Measurements from ENCODE around the gene NEK4.
A peak's percentile ranks its signal among the peaks of the same experiment; 100 is the strongest.
"Not testable (repeated sequence)": the region's sequence is repeated elsewhere in the genome, so short reads cannot be mapped to it uniquely, and the experiment has no call there.

Gene NEK4

GRCh38 chr3:52742418-52743041 is 28.2 kb downstream of the NEK4 start:
- Mint-ChIP-seq H3K27ac (no peak overlapping the region), H3K27me3 (no peaks in the 10 kb centered on the region), H3K4me3 (no peak overlapping the region), H3K9me3 (no peaks in the 10 kb centered on the region), H3K36me3 (peaks cover 50% of the 10 kb centered on the region), H3K4me1 (no peaks in the 10 kb centered on the region)
- no peak for ATAC-seq

- Mint-ChIP-seq H3K4me1 (no peaks in the 10 kb centered on the region), H3K27me3 (no peaks in the 10 kb centered on the region), H3K9me3 (no peaks in the 10 kb centered on the region), H3K36me3 (peaks cover 53% of the 10 kb centered on the region), H3K4me3 (no peak overlapping the region), H3K27ac (no peak overlapping the region)
- no peak for ATAC-seq
Observed at GRCh38 chr3:52739730-52740129, 31.0 kb downstream of the NEK4 start.

- no peak overlapping the region for H3K4me3 Mint-ChIP-seq
- H3K27me3 Mint-ChIP-seq, result no peaks in the 10 kb centered on the region
- H3K36me3 Mint-ChIP-seq, result peaks cover 88% of the 10 kb centered on the region
- H3K27ac Mint-ChIP-seq, result no peak overlapping the region
- H3K9me3 Mint-ChIP-seq, result peaks cover 12% of the 10 kb centered on the region
- no peaks in the 10 kb centered on the region for H3K4me1 Mint-ChIP-seq
- no peak for ATAC-seq
Observed at GRCh38 chr3:52733256-52733891, 37.4 kb downstream of the NEK4 start.

- Mint-ChIP-seq H3K27me3 (no peaks in the 10 kb centered on the region), H3K36me3 (peaks cover 80% of the 10 kb centered on the region), H3K4me1 (no peaks in the 10 kb centered on the region), H3K4me3 (no peak overlapping the region), H3K9me3 (peaks cover 12% of the 10 kb centered on the region), H3K27ac (no peak overlapping the region)
- ATAC-seq, result no peak
Observed at GRCh38 chr3:52731590-52731989, 39.1 kb downstream of the NEK4 start.

GRCh38 chr3:52730681-52731080 is 40.1 kb downstream of the NEK4 start:
- H3K9me3 Mint-ChIP-seq, result peaks cover 12% of the 10 kb centered on the region
- H3K4me3 Mint-ChIP-seq, result no peak overlapping the region
- no peaks in the 10 kb centered on the region for H3K4me1 Mint-ChIP-seq
- peaks cover 74% of the 10 kb centered on the region for H3K36me3 Mint-ChIP-seq
- H3K27me3 Mint-ChIP-seq, result no peaks in the 10 kb centered on the region
- no peak for ATAC-seq
- no peak overlapping the region for H3K27ac Mint-ChIP-seq

GRCh38 chr3:52728753-52729152 is 42.0 kb downstream of the NEK4 start:
- H3K27ac Mint-ChIP-seq, ATAC-seq, H3K4me3 Mint-ChIP-seq, H3K4me1 Mint-ChIP-seq, H3K27me3 Mint-ChIP-seq: not testable (repeated sequence)
- peaks cover 61% of the 10 kb centered on the region for H3K36me3 Mint-ChIP-seq
- H3K9me3 Mint-ChIP-seq, result peaks cover 12% of the 10 kb centered on the region

- Mint-ChIP-seq H3K9me3 (peaks cover 5% of the 10 kb centered on the region), H3K4me1 (peaks cover 9% of the 10 kb centered on the region), H3K27me3 (no peaks in the 10 kb centered on the region), H3K4me3 (no peak overlapping the region), H3K36me3 (peaks cover 49% of the 10 kb centered on the region), H3K27ac (no peak overlapping the region)
- ATAC-seq, result no peak
Observed at GRCh38 chr3:52724511-52724910, 46.2 kb downstream of the NEK4 start.

- H3K4me3 Mint-ChIP-seq, result no peak overlapping the region
- H3K27me3 Mint-ChIP-seq, result no peaks in the 10 kb centered on the region
- H3K36me3 Mint-ChIP-seq, result peaks cover 49% of the 10 kb centered on the region
- no peak for ATAC-seq
- peaks cover 9% of the 10 kb centered on the region for H3K4me1 Mint-ChIP-seq
- H3K27ac Mint-ChIP-seq, result no peak overlapping the region
- H3K9me3 Mint-ChIP-seq, result peaks cover 4% of the 10 kb centered on the region
Observed at GRCh38 chr3:52723935-52724334, 46.8 kb downstream of the NEK4 start.

GRCh38 chr3:52722491-52722890 is 48.2 kb downstream of the NEK4 start:
- Mint-ChIP-seq H3K4me1 (peaks cover 9% of the 10 kb centered on the region), H3K27ac (no peak overlapping the region), H3K36me3 (peaks cover 48% of the 10 kb centered on the region), H3K4me3 (no peak overlapping the region), H3K9me3 (peaks cover 3% of the 10 kb centered on the region), H3K27me3 (no peaks in the 10 kb centered on the region)
- no peak for ATAC-seq

GRCh38 chr3:52721730-52722008 is 49.1 kb downstream of the NEK4 start:
- ATAC-seq, result no peak
- Mint-ChIP-seq H3K9me3 (peaks cover 3% of the 10 kb centered on the region), H3K4me1 (peaks cover 9% of the 10 kb centered on the region), H3K36me3 (peaks cover 48% of the 10 kb centered on the region), H3K27ac (no peak overlapping the region), H3K4me3 (no peak overlapping the region), H3K27me3 (no peaks in the 10 kb centered on the region)

GRCh38 chr3:52721002-52721729 is 49.6 kb downstream of the NEK4 start:
- Mint-ChIP-seq H3K9me3 (peaks cover 3% of the 10 kb centered on the region), H3K4me3 (no peak overlapping the region), H3K27me3 (no peaks in the 10 kb centered on the region), H3K36me3 (peaks cover 48% of the 10 kb centered on the region), H3K27ac (no peak overlapping the region), H3K4me1 (peaks cover 9% of the 10 kb centered on the region)
- no peak for ATAC-seq

- H3K9me3 Mint-ChIP-seq, result peaks cover 3% of the 10 kb centered on the region
- H3K4me1 Mint-ChIP-seq, result peaks cover 9% of the 10 kb centered on the region
- ATAC-seq, result no peak
- no peak overlapping the region for H3K4me3 Mint-ChIP-seq
- no peaks in the 10 kb centered on the region for H3K27me3 Mint-ChIP-seq
- peaks cover 48% of the 10 kb centered on the region for H3K36me3 Mint-ChIP-seq
- no peak overlapping the region for H3K27ac Mint-ChIP-seq
Observed at GRCh38 chr3:52719618-52720017, 51.1 kb downstream of the NEK4 start.

GRCh38 chr3:52715714-52716305 is 54.9 kb downstream of the NEK4 start:
- peaks cover 39% of the 10 kb centered on the region for H3K36me3 Mint-ChIP-seq
- H3K27me3 Mint-ChIP-seq, result no peaks in the 10 kb centered on the region
- H3K4me3 Mint-ChIP-seq, result no peak overlapping the region
- H3K4me1 Mint-ChIP-seq, result no peaks in the 10 kb centered on the region
- H3K27ac Mint-ChIP-seq, result no peak overlapping the region
- H3K9me3 Mint-ChIP-seq, result peaks cover 3% of the 10 kb centered on the region
- no peak for ATAC-seq

- Mint-ChIP-seq H3K9me3 (peaks cover under 1% of the 10 kb centered on the region), H3K4me3 (no peak overlapping the region), H3K36me3 (peaks cover 29% of the 10 kb centered on the region), H3K27me3 (no peaks in the 10 kb centered on the region), H3K27ac (no peak overlapping the region), H3K4me1 (peaks cover 9% of the 10 kb centered on the region)
- ATAC-seq, result peak; percentile 45
Observed at GRCh38 chr3:52714335-52715302, 56.1 kb downstream of the NEK4 start.

All from stimulated activated memory B cell treated with anti-CD40 and anti-IgM and Interleukin-4, amounts not matched to agents 10 μg/mL and 1 μg/mL and 100 μg/mL, for 72 hours (primary cell).